ENCODE data around the gene UGGT1. TPM values are rescaled to one million over a fixed set of nuclear protein-coding genes. Genes with fewer than 3 reads are reported as not detected.

Gene UGGT1, protein sequence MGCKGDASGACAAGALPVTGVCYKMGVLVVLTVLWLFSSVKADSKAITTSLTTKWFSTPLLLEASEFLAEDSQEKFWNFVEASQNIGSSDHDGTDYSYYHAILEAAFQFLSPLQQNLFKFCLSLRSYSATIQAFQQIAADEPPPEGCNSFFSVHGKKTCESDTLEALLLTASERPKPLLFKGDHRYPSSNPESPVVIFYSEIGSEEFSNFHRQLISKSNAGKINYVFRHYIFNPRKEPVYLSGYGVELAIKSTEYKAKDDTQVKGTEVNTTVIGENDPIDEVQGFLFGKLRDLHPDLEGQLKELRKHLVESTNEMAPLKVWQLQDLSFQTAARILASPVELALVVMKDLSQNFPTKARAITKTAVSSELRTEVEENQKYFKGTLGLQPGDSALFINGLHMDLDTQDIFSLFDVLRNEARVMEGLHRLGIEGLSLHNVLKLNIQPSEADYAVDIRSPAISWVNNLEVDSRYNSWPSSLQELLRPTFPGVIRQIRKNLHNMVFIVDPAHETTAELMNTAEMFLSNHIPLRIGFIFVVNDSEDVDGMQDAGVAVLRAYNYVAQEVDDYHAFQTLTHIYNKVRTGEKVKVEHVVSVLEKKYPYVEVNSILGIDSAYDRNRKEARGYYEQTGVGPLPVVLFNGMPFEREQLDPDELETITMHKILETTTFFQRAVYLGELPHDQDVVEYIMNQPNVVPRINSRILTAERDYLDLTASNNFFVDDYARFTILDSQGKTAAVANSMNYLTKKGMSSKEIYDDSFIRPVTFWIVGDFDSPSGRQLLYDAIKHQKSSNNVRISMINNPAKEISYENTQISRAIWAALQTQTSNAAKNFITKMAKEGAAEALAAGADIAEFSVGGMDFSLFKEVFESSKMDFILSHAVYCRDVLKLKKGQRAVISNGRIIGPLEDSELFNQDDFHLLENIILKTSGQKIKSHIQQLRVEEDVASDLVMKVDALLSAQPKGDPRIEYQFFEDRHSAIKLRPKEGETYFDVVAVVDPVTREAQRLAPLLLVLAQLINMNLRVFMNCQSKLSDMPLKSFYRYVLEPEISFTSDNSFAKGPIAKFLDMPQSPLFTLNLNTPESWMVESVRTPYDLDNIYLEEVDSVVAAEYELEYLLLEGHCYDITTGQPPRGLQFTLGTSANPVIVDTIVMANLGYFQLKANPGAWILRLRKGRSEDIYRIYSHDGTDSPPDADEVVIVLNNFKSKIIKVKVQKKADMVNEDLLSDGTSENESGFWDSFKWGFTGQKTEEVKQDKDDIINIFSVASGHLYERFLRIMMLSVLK (N-terminal part only)
- 26.5 and 63.0 TPM in 2 replicates for total RNA-seq

DNA sequence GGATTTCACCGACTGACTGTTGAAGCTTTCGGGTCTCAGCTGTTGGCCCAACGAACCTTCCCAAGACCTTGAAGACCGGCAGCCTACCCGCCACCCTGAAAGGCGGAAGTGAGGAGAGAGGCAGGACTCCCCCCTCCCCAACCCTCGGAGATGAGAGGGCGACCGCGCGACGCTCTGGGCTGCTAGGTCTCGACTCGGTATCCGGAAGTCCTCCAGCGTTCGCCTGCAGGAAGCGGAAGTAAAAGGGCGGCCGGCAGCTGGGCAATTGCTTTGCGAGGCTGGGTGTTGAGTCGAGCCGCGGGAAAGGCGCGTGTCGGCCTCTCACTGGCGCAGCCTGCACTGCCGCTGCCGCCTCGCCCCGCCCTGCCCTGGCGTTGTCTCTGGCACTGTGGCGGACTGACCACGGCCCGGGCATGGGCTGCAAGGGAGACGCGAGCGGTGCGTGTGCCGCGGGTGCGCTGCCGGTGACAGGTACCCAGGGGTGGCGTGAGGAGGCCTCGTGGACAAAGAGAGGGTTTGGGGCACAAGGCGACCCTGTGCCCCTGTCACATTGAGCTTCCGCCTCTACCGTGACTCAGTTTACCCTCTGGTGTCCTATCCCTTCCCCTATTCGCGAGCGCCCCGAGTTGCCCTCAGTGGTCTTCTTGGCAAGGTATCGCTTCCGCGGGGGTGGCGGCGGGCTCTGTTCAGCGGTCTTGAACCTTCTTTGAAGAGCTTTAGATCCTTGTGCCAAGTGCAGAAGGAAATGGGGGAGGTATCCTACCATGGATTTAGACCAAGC, at the start of gene UGGT1:
Gene UGGT1, plus strand, starts transcription at position 256 of the 781 bp plus-strand sequence. Its CDS starts 158 bp downstream, at position 414.

Other genes with a start within 250 kb of the UGGT1 start
- gene POLR2D, start 233.0 kb upstream of the UGGT1 start, total RNA-seq = 11.2 and 17.6 TPM in 2 replicates
- 12.7 and 16.9 TPM in 2 replicates for gene AMMECR1L, start 205.2 kb upstream of the UGGT1 start, total RNA-seq
- gene SAP130, start 63.1 kb upstream of the UGGT1 start, total RNA-seq = 8.8 and 13.6 TPM in 2 replicates
- 65.3 and 104 TPM in 2 replicates for gene HS6ST1, start 227.7 kb downstream of the UGGT1 start, total RNA-seq